Immature natural killer cell (primary cell): ENCODE data around the gene ZBTB45. TPM values are rescaled to one million over a fixed set of nuclear protein-coding genes. Genes with fewer than 3 reads are reported as not detected.

Experiments used
- DNase-seq, 3 donors: peaks; one replicate each; pipeline ENCODE4 v3.0.0; 2022; ENCODE audit warnings: mixed read lengths in 1 of 3
- H3K27ac Mint-ChIP-seq, 6 donors: one replicate each; pipeline ENCODE4 v1.8.0; 2020; ENCODE audit warnings: mixed read lengths in 6 of 6, mild to moderate bottlenecking in 5 of 6, inconsistent platforms in 4 of 6, moderate library complexity in 3 of 6
- H3K27me3 Mint-ChIP-seq, 3 donors: one replicate each; pipeline ENCODE4 v1.8.0; 2020 to 2021; ENCODE audit warnings: low read depth in 3 of 3, mild to moderate bottlenecking in 3 of 3, mixed read lengths in 3 of 3, moderate library complexity in 3 of 3, inconsistent platforms in 1 of 3
- H3K36me3 Mint-ChIP-seq, 3 donors: one replicate each; pipeline ENCODE4 v1.8.0; 2020; ENCODE audit warnings: mixed read lengths in 3 of 3, inconsistent platforms in 2 of 3, mild to moderate bottlenecking in 2 of 3
- H3K4me1 Mint-ChIP-seq, 2 donors: one replicate each; pipeline ENCODE4 v1.8.0; 2020; ENCODE audit warnings: inconsistent platforms in 2 of 2, mild to moderate bottlenecking in 2 of 2, mixed read lengths in 2 of 2, moderate library complexity in 1 of 2
- H3K4me3 Mint-ChIP-seq, 5 donors: one replicate each; pipeline ENCODE4 v1.8.0; 2020; ENCODE audit warnings: mild to moderate bottlenecking in 5 of 5, mixed read lengths in 5 of 5, inconsistent platforms in 3 of 5, moderate library complexity in 3 of 5
- H3K9me3 Mint-ChIP-seq, 6 donors: one replicate each; pipeline ENCODE4 v1.8.0; 2020; ENCODE audit warnings: mild to moderate bottlenecking in 6 of 6, mixed read lengths in 6 of 6, inconsistent platforms in 4 of 6, moderate library complexity in 3 of 6
- polyA plus RNA-seq, 3 donors: library from polyadenylated mRNA; unstranded; fragments of 300-500 nt; fragmentation: Illumina TruSeq; gene quantifications; one replicate each; pipeline ENCODE4 v1.2.3, GENCODE V29; 2021

Gene ZBTB45
- 1 to 10 TPM; 2.8 to 7.2 (median 3.4) TPM for polyA plus RNA-seq

GRCh38 chr19:58519355-58520256 is at the start of gene ZBTB45:
TSS of gene ZBTB45 (minus strand) at chr19:58519810. CDS start at chr19:58517673, 2,137 bp downstream.
- H3K4me3 Mint-ChIP-seq = peak within 1 kb of the TSS; percentile 91 to 96 (median 91)
- H3K4me1 Mint-ChIP-seq = peaks cover 29 to 37% of the 10 kb centered on the region in 2 donors
- H3K27me3 Mint-ChIP-seq = peaks cover 12 to 13% (median 12%) of the 10 kb centered on the region in 3 donors
- DNase-seq = peak; percentile 91 to 93 (median 93)
- H3K9me3 Mint-ChIP-seq = no peaks in the 10 kb centered on the region
- peak within 1 kb of the TSS; percentile 96 to 99 (median 97) for H3K27ac Mint-ChIP-seq
- H3K36me3 Mint-ChIP-seq = peaks cover 0 to 5% (median 4%) of the 10 kb centered on the region in 3 donors

GRCh38 chr19:58568453-58569130 is 49.0 kb upstream of the ZBTB45 start:
- H3K36me3 Mint-ChIP-seq = peaks cover 0 to 3% (median 0%) of the 10 kb centered on the region in 3 donors
- H3K4me3 Mint-ChIP-seq = no peak overlapping the region
- DNase-seq = no peak
- H3K9me3 Mint-ChIP-seq = no peaks in the 10 kb centered on the region
- peaks cover 12 to 14% (median 12%) of the 10 kb centered on the region in 3 donors for H3K27me3 Mint-ChIP-seq
- H3K4me1 Mint-ChIP-seq = peaks cover 20 to 29% of the 10 kb centered on the region in 2 donors
- H3K27ac Mint-ChIP-seq = peak overlapping the region in 2 of 6 donors; percentile 12 to 45

- H3K27ac Mint-ChIP-seq = no peak overlapping the region
- H3K27me3 Mint-ChIP-seq = peaks cover 6 to 11% (median 6%) of the 10 kb centered on the region in 3 donors
- no peak for DNase-seq
- no peak overlapping the region for H3K4me3 Mint-ChIP-seq
- H3K9me3 Mint-ChIP-seq = peaks cover 0 to 2% (median 0%) of the 10 kb centered on the region in 6 donors
- H3K36me3 Mint-ChIP-seq = peaks cover 0 to 2% (median 0%) of the 10 kb centered on the region in 3 donors
- peaks cover 20 to 29% of the 10 kb centered on the region in 2 donors for H3K4me1 Mint-ChIP-seq
Measured at GRCh38 chr19:58566989-58567388, 47.4 kb upstream of the ZBTB45 start.

- Mint-ChIP-seq H3K36me3 (no peaks in the 10 kb centered on the region), H3K9me3 (peaks cover 0 to 2% (median 0%) of the 10 kb centered on the region in 6 donors), H3K27me3 (peaks cover 9 to 17% (median 17%) of the 10 kb centered on the region in 3 donors), H3K4me1 (peaks cover 48 to 56% of the 10 kb centered on the region in 2 donors), H3K27ac (peak overlapping the region in 5 of 6 donors; percentile 35 to 88 (median 65)), H3K4me3 (peak overlapping the region; percentile 60 to 97 (median 79))
- no peak for DNase-seq
Measured at GRCh38 chr19:58563823-58564222, 44.2 kb upstream of the ZBTB45 start.

GRCh38 chr19:58563034-58563573 is 43.5 kb upstream of the ZBTB45 start:
- H3K9me3 Mint-ChIP-seq = peaks cover 0 to 2% (median 0%) of the 10 kb centered on the region in 6 donors
- DNase-seq = peak in 2 of 3 donors; percentile 54 to 61
- H3K36me3 Mint-ChIP-seq = no peaks in the 10 kb centered on the region
- peaks cover 13 to 23% (median 19%) of the 10 kb centered on the region in 3 donors for H3K27me3 Mint-ChIP-seq
- peak overlapping the region; percentile 42 to 99 (median 82) for H3K27ac Mint-ChIP-seq
- peak overlapping the region; percentile 79 to 97 (median 88) for H3K4me3 Mint-ChIP-seq
- H3K4me1 Mint-ChIP-seq = peaks cover 48 to 59% of the 10 kb centered on the region in 2 donors

- Mint-ChIP-seq H3K4me3 (peak overlapping the region; percentile 79 to 97 (median 88)), H3K27ac (peak overlapping the region; percentile 55 to 99 (median 81)), H3K9me3 (peaks cover 0 to 2% (median 0%) of the 10 kb centered on the region in 6 donors), H3K4me1 (peaks cover 54 to 66% of the 10 kb centered on the region in 2 donors), H3K27me3 (peaks cover 13 to 25% (median 19%) of the 10 kb centered on the region in 3 donors), H3K36me3 (no peaks in the 10 kb centered on the region)
- peak; percentile 61 to 76 (median 69) for DNase-seq
Measured at GRCh38 chr19:58562122-58563033, 42.8 kb upstream of the ZBTB45 start.

GRCh38 chr19:58561373-58562121 is 41.9 kb upstream of the ZBTB45 start:
- peaks cover 0 to under 1% (median 0%) of the 10 kb centered on the region in 3 donors for H3K36me3 Mint-ChIP-seq
- H3K4me1 Mint-ChIP-seq = peaks cover 62 to 74% of the 10 kb centered on the region in 2 donors
- peak overlapping the region; percentile 70 to 99 (median 88) for H3K27ac Mint-ChIP-seq
- H3K27me3 Mint-ChIP-seq = peaks cover 15 to 26% (median 21%) of the 10 kb centered on the region in 3 donors
- peaks cover 0 to 2% (median 0%) of the 10 kb centered on the region in 6 donors for H3K9me3 Mint-ChIP-seq
- DNase-seq = no peak
- peak overlapping the region; percentile 79 to 97 (median 88) for H3K4me3 Mint-ChIP-seq

- Mint-ChIP-seq H3K9me3 (peaks cover 0 to 2% (median 0%) of the 10 kb centered on the region in 6 donors), H3K36me3 (peaks cover 0 to 6% (median 0%) of the 10 kb centered on the region in 3 donors), H3K4me3 (peak overlapping the region; percentile 82 to 97 (median 91)), H3K27me3 (peaks cover 17 to 26% (median 21%) of the 10 kb centered on the region in 3 donors), H3K27ac (peak overlapping the region; percentile 84 to 99 (median 98)), H3K4me1 (peaks cover 68 to 79% of the 10 kb centered on the region in 2 donors)
- DNase-seq = no peak
Measured at GRCh38 chr19:58560921-58561320, 41.3 kb upstream of the ZBTB45 start.

- DNase-seq = no peak
- Mint-ChIP-seq H3K27me3 (peaks cover 17 to 27% (median 23%) of the 10 kb centered on the region in 3 donors), H3K27ac (peak overlapping the region; percentile 98 to 99 (median 99)), H3K36me3 (peaks cover 0 to 8% (median 0%) of the 10 kb centered on the region in 3 donors), H3K9me3 (peaks cover 0 to 2% (median 0%) of the 10 kb centered on the region in 6 donors), H3K4me1 (peaks cover 71 to 83% of the 10 kb centered on the region in 2 donors), H3K4me3 (peak overlapping the region; percentile 96 to 99 (median 97))
Measured at GRCh38 chr19:58560007-58560887, 40.6 kb upstream of the ZBTB45 start.

GRCh38 chr19:58559275-58560006 is 39.8 kb upstream of the ZBTB45 start:
- Mint-ChIP-seq H3K27me3 (peaks cover 23 to 33% (median 28%) of the 10 kb centered on the region in 3 donors), H3K9me3 (peaks cover 0 to 2% (median 0%) of the 10 kb centered on the region in 6 donors), H3K36me3 (peaks cover 0 to 12% (median 0%) of the 10 kb centered on the region in 3 donors), H3K4me1 (peaks cover 78 to 88% of the 10 kb centered on the region in 2 donors), H3K4me3 (peak overlapping the region; percentile 96 to 99 (median 97)), H3K27ac (peak overlapping the region; percentile 98 to 99 (median 99))
- peak; percentile 63 to 82 (median 81) for DNase-seq
